GM18517 (cell line): ENCODE measurements around the gene RIT2.

ENCODE experiments used
- ATAC-seq: cut with Tn5 transposase; IDR thresholded peaks from one replicate; pipeline ENCODE4 v1.9.1; 2021; ENCODE audit warnings: mild to moderate bottlenecking, moderate library complexity; ENCODE audit not compliant: unreplicated experiment

The RIT2 gene

GRCh38 chr18:43115076-43115921 lies at the start of gene RIT2:
Gene RIT2 (minus strand): TSS chr18:43115685.
- ATAC-seq, result no peak

GRCh38 chr18:43161528-43161927 lies 46.0 kb upstream of the RIT2 start:
- ATAC-seq, result no peak

DNA sequence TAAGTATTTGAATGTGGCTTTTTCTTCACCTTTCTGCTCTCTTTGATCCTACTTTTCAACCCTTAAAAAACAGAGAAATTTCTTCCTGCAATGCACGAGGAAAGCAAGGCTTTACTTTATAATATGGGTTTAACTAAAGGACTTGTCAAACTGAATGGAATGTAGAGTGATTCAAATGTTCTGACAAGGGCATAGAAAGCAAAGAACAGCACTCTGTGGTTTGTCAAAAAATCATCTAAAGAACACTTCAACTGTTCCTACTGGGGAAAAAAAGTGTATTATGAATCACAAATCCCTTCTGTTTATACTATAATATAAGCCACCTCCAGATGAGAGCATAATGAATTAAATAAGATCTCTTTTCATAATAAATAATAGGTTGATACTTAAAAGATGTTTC lies 45.0 kb upstream of the RIT2 start:
- no peak for ATAC-seq

- no peak for ATAC-seq
These were observed 44.4 kb upstream of the RIT2 start for GRCh38 chr18:43159926-43160325.

DNA sequence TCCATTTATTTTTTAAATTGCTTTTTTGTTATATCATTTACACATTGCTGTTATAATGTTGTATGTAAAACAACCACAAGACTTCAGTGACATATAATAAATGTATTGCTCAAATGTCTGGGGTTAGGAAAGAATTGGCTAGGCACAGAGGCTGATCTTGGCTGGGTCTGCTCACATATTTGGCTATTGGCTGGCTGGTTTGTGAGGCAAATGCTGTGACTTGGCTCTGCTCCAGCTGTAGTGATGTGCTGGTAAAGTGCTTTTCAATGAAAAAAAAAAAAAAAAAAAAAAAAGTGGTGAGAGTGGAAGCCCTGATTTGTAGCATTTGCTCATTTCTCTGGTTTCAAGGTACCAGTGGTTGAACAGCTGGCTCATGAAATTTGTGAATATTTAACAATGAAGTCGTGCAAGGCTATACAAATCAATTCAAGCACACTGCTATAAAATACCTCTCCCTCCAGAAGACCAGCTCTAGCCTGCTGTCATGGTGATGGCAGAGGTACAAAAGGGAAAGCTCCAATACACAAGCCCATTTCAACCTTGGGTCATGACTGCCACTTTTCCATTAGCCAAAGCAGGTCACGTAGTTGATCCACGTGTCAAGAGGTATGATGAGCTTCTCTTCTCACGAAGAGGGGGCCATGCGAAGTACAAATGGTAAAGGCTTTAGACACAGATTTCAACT lies 43.7 kb upstream of the RIT2 start:
- ATAC-seq, result no peak

DNA sequence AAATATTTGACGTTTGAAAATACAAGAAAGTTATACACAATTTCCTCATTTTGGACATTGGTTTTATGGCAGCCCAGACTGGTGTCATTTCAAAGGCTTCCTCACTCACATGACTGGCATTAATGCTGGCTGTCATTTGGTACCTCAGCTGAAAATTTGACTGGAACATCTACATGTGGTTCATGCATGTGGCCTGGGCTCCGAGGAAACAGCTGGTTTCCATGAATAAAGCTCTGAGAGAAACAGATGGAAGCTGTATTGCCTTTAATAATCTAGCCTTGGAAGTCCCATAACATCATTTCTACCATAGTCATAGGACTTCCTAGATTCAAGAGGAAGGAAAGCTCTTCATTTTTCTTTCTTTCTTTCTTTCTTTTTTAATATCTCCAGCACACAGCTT lies 42.9 kb upstream of the RIT2 start:
- no peak for ATAC-seq

- no peak for ATAC-seq
These were observed 40.4 kb upstream of the RIT2 start for GRCh38 chr18:43155842-43156241.

- ATAC-seq, result no peak
These were observed 32.7 kb upstream of the RIT2 start for GRCh38 chr18:43148231-43148630.

DNA sequence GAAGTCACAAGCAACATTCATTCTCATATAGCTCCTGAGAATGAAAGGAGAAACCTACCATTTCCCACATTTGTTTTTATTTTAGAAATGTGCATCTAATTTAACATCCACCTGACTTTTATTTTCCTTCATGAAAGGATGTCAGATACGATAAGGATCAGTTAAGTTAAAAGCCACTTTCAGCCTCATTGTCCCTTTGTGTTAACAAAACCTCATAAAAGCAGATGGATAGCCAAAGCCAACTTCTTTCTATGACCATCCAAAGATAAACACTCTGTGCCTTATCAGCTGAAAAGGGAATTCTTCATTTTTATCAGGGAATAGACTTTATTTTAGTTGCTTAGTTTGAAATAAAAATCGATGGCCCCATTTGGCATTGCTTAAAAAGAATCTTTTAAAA lies 25.7 kb upstream of the RIT2 start:
- no peak for ATAC-seq

DNA sequence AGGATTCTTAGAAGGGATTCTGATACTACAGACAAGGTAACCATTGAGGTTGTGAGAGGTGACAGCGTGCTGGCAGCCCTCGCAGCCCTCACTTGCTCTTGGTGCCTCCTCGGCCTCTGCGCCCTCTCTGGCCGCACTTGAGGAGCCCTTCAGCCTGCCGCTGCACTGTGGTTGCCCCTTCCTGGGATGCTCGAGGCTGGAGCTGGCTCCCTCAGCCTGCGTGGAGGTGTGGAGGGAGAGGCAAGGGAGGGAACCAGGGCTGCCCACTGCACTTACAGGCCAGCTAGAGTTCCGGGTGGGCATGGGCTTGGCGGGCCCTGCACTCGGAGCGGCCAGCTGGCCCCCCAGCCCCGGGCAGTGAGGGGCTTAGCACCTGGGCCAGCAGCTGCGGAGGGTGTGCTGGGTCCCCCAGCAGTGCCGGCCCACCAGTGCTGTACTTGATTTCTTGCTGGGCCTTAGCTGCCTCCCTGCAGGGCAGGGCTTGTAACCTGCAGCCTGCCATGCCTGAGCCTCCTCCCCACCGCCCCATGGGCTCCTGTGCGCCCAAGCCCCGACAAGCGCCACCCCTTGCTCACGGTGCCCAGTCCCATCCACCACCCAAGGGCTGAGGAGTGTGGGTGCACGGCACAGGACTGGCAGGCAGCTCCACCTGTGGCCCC lies 23.9 kb upstream of the RIT2 start:
- ATAC-seq, result no peak

GRCh38 chr18:43134876-43135275 lies 19.4 kb upstream of the RIT2 start:
- no peak for ATAC-seq

DNA sequence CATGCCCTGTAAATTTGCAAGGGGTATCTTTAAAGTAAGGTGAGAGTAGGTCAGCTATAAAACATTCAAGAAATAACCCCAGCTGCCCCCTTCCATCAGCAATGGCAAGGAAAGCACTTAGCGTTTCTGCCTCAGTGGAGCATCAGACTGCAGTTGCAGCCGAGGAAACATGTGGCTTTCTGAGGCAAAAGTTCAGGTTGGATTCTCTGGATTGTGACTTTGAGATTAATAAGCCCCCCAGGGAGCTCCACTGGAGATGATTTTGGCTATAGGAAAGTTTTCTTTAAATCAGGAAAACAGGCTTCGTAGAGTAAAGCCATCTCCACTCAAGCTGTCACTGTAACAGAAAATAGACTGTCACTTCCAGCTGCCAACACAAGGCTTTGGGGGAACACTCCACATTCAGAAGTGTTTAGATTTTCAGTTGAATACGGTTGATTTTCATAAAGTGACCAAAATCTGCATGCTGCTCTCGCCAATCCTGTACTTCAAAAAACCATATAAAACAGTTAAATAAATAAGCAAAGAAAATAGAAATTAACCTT lies 15.3 kb upstream of the RIT2 start:
- no peak for ATAC-seq

DNA sequence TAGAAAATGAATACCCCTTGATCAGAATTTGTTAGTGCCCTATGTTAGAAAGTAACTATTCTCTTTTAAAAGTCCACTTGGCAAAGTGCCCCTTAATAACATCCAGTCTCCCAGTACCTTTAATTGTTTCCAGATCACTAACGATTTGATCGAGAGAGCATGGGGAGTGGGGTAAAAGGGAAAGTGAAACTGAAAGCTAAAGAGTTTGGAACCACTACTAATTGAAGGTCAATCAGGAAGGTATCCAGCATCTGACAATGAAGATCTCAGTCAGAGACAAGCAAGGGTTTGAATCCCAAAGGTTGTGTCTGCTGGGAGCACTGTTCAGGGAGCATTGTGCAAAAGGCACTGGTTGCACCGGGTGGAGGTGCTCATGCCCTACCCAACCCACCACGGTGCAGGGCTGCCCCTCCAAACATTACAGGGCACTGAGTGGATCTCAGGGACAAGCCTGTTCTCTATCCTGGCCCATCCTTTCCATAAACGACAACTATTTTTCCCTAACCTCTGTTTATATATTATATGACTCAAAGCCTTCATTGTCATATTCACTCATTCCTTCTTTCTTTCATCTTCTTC lies 14.6 kb upstream of the RIT2 start:
- no peak for ATAC-seq

DNA sequence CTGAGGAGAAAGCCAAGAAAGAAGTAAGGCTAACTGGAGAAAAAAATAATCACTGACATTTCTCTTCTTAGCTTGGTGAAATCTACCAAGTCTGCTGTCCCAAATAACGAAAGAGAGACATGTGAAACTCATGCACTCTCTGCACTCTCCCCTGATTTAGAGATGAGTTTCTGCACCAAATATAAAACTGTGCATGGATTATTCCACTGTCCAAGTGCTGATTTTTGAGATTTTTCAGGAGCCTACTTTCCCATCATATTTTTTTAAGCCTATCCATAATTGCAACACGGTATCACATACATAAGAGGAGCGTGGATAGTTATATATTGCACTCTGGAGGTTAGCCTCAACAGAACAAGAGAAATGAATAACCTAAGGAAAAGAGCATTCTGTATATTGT lies 10.0 kb upstream of the RIT2 start:
- ATAC-seq, result no peak

- ATAC-seq, result no peak
These were observed 7.5 kb upstream of the RIT2 start for GRCh38 chr18:43122955-43123354.

DNA sequence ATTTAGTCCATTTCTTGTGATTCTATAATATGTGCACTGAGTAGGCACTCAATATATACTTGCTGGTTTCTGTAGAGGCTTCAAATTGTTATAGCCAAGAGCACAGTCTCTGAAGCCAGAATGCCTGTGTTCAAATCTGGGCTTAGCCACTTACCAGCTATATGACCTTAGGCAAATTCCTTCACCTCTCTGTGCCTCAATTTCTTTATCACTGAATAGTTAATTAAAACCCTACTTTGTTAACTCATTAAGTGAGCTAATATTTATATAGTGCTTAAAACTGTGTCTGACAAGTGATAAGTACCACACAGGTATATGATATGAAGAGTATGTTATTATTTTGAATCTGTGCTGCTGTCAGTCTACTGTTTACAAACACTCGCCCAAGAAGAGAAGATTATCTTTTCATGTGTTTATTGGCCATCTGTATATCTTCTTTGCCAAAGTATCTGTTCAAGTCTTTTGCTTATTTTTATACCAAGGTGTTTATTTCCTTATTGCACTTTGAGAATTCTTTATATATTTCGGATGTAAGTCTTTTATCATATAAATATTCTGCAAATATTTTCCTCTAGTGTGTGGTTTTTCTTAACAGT lies 1.3 kb upstream of the RIT2 start:
- ATAC-seq, result no peak

- no peak for ATAC-seq
These were observed 2.1 kb downstream of the RIT2 start for GRCh38 chr18:43113220-43113895.

GRCh38 chr18:43108882-43109281 lies 6.6 kb downstream of the RIT2 start:
- no peak for ATAC-seq

- ATAC-seq, result no peak
These were observed 7.0 kb downstream of the RIT2 start for GRCh38 chr18:43108469-43108868.

- no peak for ATAC-seq
These were observed 21.8 kb downstream of the RIT2 start for GRCh38 chr18:43093646-43094045.
